ENCODE data around the gene TBC1D4.
"Not testable (repeated sequence)": the region's sequence is repeated elsewhere in the genome, so short reads cannot be mapped to it uniquely, and the experiment has no call there.

Gene TBC1D4

DNA sequence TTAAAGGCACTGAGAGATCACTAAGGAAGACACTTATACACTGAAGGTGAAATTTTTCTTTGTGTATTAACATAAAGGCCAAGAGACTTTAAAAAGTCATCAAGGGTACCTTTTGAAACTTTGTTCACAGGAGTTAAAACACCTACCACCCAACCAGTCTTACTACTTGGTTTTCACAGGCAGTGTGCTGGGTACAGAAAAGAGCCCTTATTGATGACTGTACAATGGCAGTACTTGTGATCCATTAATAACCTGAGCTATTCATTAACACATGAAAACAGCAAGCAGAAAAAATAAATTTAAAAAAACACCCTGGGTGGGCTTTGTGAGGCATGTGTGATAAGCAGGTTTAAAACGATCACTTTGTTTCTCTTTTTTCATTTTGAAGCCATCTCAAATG, 148.9 kb downstream of the TBC1D4 start:
- no peak for DNase-seq (ENCODE audit: low read depth, low spot score)
- H3K27ac ChIP-seq = no peak overlapping the region

GRCh38 chr13:75331792-75332349, 150.1 kb downstream of the TBC1D4 start:
- DNase-seq (ENCODE audit: low read depth, low spot score) = no peak
- no peak overlapping the region for H3K27ac ChIP-seq

DNA sequence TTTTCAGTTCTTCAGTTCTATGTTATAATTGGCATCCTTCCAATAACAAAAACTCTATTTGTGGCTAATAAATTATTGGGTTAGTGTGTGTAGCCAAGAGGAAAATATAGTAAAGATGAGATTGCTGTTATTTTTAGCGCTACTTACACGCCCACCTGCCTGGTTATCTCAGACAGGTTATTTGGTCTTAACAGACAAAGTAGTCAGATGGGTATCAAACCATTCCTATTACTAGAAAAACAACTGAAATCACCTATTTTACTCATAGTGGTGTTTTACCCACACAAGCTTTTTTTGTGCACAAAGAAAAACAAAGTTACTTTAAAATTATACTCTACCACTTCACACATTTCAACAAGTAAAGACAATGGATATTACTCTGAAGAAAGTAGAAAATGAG, 151.2 kb downstream of the TBC1D4 start:
- no peak for DNase-seq (ENCODE audit: low read depth, low spot score)
- H3K27ac ChIP-seq = no peak overlapping the region

DNA sequence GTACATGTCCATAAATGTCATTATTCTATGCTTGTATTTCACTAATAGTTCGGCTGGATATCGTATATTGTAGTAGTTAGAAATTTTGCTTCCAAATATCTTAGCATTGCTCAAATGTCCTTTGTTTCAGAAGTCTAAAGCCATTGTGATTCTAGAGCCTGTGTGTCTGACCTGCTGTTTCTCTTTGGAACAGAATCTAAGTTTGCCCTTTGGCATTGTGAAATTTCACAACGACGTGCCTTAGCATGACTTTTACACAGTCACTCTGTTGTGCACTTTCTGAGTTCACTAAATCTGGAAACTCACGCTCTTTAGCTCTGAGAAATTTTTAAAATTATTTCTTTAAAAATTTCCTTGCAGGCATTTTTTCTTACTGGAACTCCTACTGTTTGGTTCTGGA, 152.2 kb downstream of the TBC1D4 start:
- peak overlapping the region; percentile 50 for H3K27ac ChIP-seq
- DNase-seq (ENCODE audit: low read depth, low spot score) = no peak

- no peak for DNase-seq (ENCODE audit: low read depth, low spot score)
- H3K27ac ChIP-seq = peak overlapping the region; percentile 50
Observed at GRCh38 chr13:75329097-75329496, 152.9 kb downstream of the TBC1D4 start.

DNA sequence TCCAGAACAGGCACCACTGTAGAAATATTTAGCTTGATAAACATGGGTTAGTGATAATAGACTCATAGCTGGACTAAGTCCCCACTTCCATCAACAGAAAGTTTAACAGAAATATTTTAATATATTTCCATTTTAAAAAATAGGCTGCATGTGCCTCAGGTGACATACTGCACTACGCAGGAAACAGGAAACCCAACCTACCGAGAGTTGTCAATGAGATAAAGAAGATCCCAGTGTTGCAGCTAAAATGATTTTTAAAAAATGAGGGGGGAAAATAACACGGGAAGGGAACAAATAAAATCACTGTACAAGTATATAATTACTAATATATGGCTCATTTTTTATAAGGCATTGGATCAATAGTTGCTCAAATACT, 154.8 kb downstream of the TBC1D4 start:
- DNase-seq (ENCODE audit: low read depth, low spot score) = no peak
- peak overlapping the region; percentile 13 for H3K27ac ChIP-seq

DNA sequence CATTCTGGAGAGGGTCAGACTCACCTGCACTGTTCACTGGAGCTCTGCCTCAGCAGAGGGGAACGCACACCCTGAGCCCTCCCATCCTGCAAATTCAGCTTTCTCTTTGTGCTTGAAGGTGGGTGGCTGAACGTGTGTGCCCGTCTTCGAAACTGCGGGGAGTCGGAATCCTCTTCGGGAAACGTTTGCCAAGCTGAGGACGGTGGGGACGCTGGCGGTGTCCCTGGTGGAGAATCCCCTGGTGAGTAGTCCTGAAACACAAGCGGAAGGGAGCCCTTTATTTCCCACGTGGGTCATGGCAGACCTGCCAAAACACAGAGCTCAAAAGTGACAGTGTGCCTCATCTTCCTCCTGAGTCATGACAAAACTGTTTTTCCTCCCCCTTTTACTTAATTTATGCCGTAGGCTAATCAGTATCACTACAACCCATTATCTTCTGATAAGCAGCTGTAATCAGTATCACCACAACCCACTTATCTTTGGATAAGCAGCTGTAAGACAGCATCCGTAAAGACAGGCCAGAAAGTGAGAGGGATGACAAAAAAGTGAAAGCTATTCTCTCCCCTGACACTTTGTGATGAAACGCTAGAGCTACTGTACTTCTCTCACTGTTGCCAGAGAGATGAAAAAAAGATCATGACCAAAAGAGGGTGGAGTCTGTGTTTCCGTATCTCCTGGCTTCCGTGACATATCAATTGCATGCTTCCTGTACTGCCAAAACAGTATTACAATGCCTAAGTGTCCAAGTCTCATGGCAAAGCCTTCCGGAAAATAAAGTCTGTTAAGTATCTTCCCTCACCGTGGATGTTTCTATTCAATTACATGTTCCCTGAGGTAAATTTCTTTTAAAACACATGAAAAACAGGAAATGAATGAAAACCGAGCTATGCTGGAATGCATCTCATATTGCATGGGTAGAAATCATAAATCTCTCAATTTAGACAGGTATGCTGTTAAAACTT, 155.5 kb downstream of the TBC1D4 start:
- DNase-seq (ENCODE audit: low read depth, low spot score) = no peak
- H3K27ac ChIP-seq = peak overlapping the region; percentile 13

DNA sequence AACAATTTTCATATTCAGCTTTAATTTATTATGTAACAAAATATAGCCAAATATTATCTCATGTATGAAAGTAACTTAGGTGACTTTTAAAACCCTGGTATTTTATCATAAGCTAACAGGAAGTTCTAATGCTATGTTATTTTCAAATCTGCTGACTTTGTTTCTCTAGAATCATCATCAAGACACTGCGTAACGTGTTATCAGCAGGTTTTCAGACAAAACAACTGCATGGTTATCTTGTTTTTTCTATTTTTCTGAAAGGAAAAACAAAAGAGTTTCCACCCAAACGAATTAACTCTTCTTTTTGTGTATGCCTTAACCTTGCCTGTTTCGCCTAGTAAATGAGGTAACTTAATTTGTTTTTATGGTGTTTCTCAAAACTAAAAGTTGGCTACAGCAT, 156.3 kb downstream of the TBC1D4 start:
- no peak for DNase-seq (ENCODE audit: low read depth, low spot score)
- no peak overlapping the region for H3K27ac ChIP-seq

DNA sequence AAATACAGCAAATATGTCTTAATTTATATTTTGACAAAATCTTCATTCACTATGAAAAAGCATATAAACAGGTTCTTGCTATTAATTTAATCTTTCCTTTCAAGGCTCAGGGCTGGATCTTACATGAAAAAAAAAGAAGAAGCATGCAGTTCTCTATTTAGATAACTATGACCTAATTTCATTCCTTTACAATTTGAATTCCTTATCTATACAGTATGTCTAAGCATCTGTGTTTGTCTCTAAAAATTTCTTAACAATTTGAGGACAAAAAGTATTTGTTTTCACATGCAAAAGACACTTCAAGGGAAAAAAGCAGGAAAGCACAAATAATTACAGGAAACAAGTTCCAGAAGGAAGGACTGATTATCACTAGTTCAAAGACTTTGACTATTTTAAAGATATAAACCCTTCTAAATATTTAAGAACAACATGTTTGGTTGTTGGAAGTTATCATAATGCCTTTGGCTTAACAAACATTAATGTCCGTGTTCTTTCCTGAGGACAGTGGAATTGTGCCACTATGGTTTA, 157.5 kb downstream of the TBC1D4 start:
- no peak for DNase-seq (ENCODE audit: low read depth, low spot score)
- H3K27ac ChIP-seq = no peak overlapping the region

DNA sequence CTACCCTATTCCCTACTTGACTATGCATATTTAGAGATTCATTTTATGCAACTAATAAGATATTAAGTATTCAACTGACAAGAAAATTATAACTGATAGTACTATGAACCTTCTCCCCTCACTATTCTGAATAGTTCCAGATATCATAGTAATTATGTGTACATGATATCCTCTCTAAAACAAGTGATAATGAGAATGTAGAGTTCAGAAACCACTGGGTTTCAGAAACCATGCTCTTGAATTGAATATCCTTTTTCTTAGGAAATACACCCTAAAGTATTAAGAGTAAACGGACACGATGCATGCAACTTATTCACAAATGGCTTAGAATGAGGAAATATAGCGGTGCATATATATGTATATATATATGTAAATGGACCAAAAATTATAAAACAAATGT, 160.9 kb downstream of the TBC1D4 start:
- H3K27ac ChIP-seq = no peak overlapping the region
- DNase-seq (ENCODE audit: low read depth, low spot score) = no peak

- DNase-seq (ENCODE audit: low read depth, low spot score) = no peak
Observed at GRCh38 chr13:75319254-75319653, 162.7 kb downstream of the TBC1D4 start.

DNA sequence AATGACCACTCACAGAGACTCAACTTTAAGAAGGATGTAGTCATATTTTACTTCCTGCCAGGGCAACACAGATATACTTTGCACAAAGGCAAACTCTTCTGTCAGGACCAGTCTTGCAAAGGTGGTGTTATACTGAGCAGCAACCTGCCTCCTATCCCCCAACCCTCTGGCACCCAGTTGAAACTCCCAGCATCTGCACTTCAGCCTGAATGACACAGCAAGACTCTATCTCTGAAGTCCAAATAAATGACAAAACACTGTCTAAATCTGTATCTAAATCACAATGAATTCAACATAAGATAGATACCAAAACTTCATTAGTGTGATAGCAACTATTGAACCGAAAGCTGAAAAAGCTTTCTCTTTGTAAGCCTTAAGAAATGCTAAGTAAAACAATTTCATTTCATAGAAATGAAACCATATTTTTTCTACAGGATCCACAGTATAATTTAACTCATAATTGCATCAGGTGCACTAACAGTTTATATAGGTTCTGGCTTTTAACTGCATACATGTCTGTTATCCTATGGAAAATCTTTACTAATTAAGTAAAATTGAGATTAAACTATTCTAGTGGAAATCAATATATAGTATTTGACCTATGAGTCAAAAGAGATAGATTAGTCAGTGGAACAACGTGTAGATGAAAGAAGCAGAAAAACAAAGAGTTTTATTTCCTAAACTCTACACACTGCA, 163.7 kb downstream of the TBC1D4 start:
- H3K27ac ChIP-seq = no peak overlapping the region

More at GRCh38 chr13:75319254-75319653, 162.7 kb downstream of the TBC1D4 start:
- no peak overlapping the region for H3K27ac ChIP-seq

GRCh38 chr13:75316427-75316826, 165.5 kb downstream of the TBC1D4 start:
- H3K27ac ChIP-seq = no peak overlapping the region
- no peak for DNase-seq (ENCODE audit: low read depth, low spot score)

More for the DNA sequence above, 163.7 kb downstream of the TBC1D4 start:
- DNase-seq (ENCODE audit: low read depth, low spot score) = no peak

GRCh38 chr13:75312884-75313520, 169.0 kb downstream of the TBC1D4 start:
- DNase-seq (ENCODE audit: low read depth, low spot score) = no peak
- H3K27ac ChIP-seq = no peak overlapping the region

DNA sequence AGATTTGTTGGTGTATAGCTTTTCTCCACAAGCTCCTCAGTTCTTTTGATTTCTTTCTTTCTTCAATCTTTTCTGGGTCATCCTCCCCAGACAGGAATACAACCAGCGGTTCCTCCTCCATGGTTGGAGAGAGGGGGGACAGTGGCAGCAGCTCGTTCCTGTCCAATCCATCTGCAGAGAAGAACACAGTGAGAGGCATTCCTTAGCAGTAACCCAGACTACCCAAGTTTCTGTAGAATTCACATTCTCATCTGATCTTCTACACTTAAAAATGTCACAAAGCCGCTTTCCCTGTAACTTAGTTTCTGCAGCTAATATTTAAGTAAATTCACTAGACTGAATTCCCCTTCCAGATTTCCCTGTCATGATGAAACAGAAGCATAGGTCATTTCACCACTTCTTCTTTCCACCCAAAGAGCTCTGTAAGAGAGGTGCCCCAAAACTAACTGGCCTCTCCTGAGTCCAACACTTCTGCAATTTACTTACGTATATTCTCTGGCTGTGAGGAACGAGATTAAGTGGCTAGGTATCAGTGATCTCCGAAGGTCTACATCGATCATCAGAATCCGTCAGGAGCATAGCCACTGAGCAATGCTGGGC, 171.9 kb downstream of the TBC1D4 start:
- no peak overlapping the region for H3K27ac ChIP-seq
- DNase-seq (ENCODE audit: low read depth, low spot score) = no peak

- no peak for DNase-seq (ENCODE audit: low read depth, low spot score)
- H3K27ac ChIP-seq = no peak overlapping the region
Observed at GRCh38 chr13:75308222-75308621, 173.7 kb downstream of the TBC1D4 start.

DNA sequence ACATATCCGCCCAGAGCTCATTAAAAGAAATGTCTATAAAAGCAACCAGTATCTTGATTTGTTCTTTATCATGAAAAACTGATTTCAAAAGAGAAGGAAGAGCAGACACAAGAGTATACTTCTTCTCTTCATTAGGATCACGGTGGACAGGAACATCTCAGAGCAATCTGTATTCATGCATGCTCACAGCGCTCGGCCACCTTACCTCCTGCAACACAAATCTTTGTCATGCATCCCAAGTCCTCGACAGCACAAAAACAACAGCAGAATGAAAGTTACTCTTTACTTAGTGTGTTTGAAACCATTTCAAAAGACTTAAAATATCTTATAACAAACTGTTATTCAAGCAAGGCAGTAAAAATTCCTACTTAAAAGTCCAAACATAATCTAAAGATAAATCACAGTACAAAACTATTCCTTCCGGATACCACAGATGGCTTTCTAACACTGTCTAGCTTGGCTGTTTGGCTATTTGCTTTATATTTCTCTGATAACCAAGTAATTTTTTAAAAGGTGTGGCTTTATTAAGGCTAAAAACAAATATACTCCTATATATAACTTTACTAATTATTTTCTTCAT, 174.5 kb downstream of the TBC1D4 start:
- no peak overlapping the region for H3K27ac ChIP-seq
- no peak for DNase-seq (ENCODE audit: low read depth, low spot score)

- not testable (repeated sequence) for DNase-seq (ENCODE audit: low read depth, low spot score); H3K27ac ChIP-seq
Observed at GRCh38 chr13:75306967-75307366, 175.0 kb downstream of the TBC1D4 start.

DNA sequence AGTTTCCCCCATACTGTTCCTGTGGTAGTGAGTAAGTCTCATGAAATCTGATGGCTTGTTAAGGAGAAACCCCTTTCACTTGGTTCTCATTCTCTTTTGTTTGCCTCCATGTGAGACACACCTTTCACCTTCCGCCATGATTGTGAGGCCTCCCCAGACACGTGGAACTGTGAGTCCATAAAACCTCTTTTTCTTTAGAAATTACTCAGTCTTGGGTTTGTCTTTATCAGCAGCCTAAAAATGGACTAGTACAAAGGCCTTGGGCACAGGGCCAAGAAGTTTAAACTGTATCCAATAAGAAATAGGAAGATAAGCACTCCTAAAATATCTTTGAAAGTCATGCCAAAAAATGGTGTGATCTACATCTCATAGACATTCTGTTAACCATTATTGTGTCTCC, 176.9 kb downstream of the TBC1D4 start:
- H3K27ac ChIP-seq = no peak overlapping the region
- no peak for DNase-seq (ENCODE audit: low read depth, low spot score)

DNA sequence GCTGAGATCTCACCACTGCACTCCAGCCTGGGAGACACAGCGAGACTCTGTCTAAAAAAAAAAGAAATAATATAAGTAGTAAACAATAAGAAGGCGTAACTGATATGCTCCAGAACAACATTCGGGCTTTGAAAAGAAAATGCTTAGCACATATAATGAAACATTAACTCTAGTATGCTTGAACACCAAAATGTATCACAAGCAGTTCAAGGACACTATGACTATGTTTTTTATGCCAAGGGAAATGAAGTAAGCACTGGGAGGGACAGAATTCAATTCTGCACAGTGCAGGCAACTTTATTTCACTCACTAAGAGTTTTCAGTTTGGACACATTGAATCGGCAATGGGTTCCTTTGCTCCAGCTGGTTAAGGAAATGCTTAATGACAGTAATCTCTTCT, 178.7 kb downstream of the TBC1D4 start:
- DNase-seq (ENCODE audit: low read depth, low spot score) = no peak
- H3K27ac ChIP-seq = no peak overlapping the region
